GM12878 (cell line): ENCODE results near the gene PIGV. TPM values are rescaled to one million over a fixed set of nuclear protein-coding genes. Genes with fewer than 3 reads are reported as not detected.
A peak's percentile ranks its signal among the peaks of the same experiment; 100 is the strongest.

Source experiments
- ATF7 ChIP-seq: fragments of 450-650 bp; IDR thresholded peaks from 2 replicates; pipeline ENCODE4 v1.6.1; 2016; ENCODE audit warnings: low read depth, mild to moderate bottlenecking
- BCLAF1 ChIP-seq: fragments of 450-650 bp; IDR thresholded peaks from 2 replicates; pipeline ENCODE4 v1.6.1; 2017; ENCODE audit warnings: antibody characterized with exemption, mild to moderate bottlenecking, moderate library complexity
- CEBPB ChIP-seq, 2 experiments: fragments of 150-350 bp in 1 of 2; IDR thresholded peaks; 2 replicates each; pipeline ENCODE4 v1.6.1; 2012 to 2014; ENCODE audit warnings: low read depth in 2 of 2, low read length in 2 of 2, borderline replicate concordance in 1 of 2, inconsistent platforms in 1 of 2
- CREB1 ChIP-seq: IDR thresholded peaks from 2 replicates; pipeline ENCODE4 v1.6.1; 2012; ENCODE audit warnings: low read depth, mild to moderate bottlenecking, inconsistent platforms
- HCFC1 ChIP-seq: fragments of 150-350 bp; IDR thresholded peaks from 2 replicates; pipeline ENCODE4 v1.6.1; 2014; ENCODE audit warnings: low read length
- LARP7 ChIP-seq: fragments of 450-650 bp; IDR thresholded peaks from 2 replicates; pipeline ENCODE4 v1.6.1; 2017; ENCODE audit warnings: mild to moderate bottlenecking
- MAX ChIP-seq: IDR thresholded peaks from 2 replicates; pipeline ENCODE4 v1.6.1; 2012; ENCODE audit warnings: low read depth, low read length, improper control_type of control experiment
- MXI1 ChIP-seq: fragments of 150-350 bp; IDR thresholded peaks from 2 replicates; pipeline ENCODE4 v1.6.1; 2011; ENCODE audit warnings: low read depth, mild to moderate bottlenecking, inconsistent platforms, low read length, improper control_type of control experiment
- MYC ChIP-seq: IDR thresholded peaks from 2 replicates; pipeline ENCODE4 v1.6.1; 2011; ENCODE audit warnings: mild to moderate bottlenecking, low read length, moderate library complexity, inconsistent platforms; ENCODE audit not compliant: insufficient read depth, insufficient replicate concordance, insufficient read length, severe bottlenecking
- POLR2AphosphoS2 ChIP-seq: IDR thresholded peaks from 2 replicates; pipeline ENCODE4 v1.6.1; 2011; ENCODE audit warnings: low read depth, mild to moderate bottlenecking, low read length, improper control_type of control experiment, moderate library complexity
- SKIL ChIP-seq: fragments of 450-650 bp; IDR thresholded peaks from 2 replicates; pipeline ENCODE4 v1.6.1; 2017; ENCODE audit warnings: mild to moderate bottlenecking, low read depth, inconsistent platforms; ENCODE audit not compliant: poor library complexity, severe bottlenecking
- SREBF1 ChIP-seq: IDR thresholded peaks from 2 replicates; pipeline ENCODE4 v1.6.1; 2012; ENCODE audit warnings: mild to moderate bottlenecking, low read length
- SRF ChIP-seq, 2 experiments: IDR thresholded peaks; 2 replicates each; pipeline ENCODE4 v1.6.1; 2011; ENCODE audit warnings: low read depth in 2 of 2, low read length in 2 of 2, mild to moderate bottlenecking in 1 of 2, moderate library complexity in 1 of 2
- TBL1XR1 ChIP-seq: IDR thresholded peaks from 2 replicates; pipeline ENCODE4 v1.6.1; 2012; ENCODE audit warnings: low read depth, low read length, improper control_type of control experiment
- TCF12 ChIP-seq: IDR thresholded peaks from 2 replicates; pipeline ENCODE4 v1.6.1; 2011; ENCODE audit warnings: low read depth, mild to moderate bottlenecking, low read length
- polyA plus RNA-seq, 11 experiments: library from polyadenylated mRNA; depleted of rRNA in 4 of 11; unstranded in 6 of 11; stranded (reverse) in 5 of 11; fragments of >200 nt; fragmentation: Nextera tagmentation in 4 of 11; fragmentation: Illumina TruSeq in 1 of 11; extraction: Ambion mirVana in 4 of 11; extraction: Trizol in 1 of 11; gene quantifications; 1 replicate in 1 of 11; 2 replicates in 10 of 11; pipeline versions ENCODE4 v1.2.1 to v1.2.3, GENCODE V29; 2011 to 2016; ENCODE audit warnings: inconsistent platforms in 2 of 11, missing spikeins in 2 of 11, low read depth in 1 of 11
- total RNA-seq, 4 experiments: library from RNA; depleted of rRNA in 3 of 4; stranded (reverse); fragments of >200 nt in 3 of 4; fragmentation: Illumina TruSeq in 1 of 4; extraction: Trizol in 1 of 4; gene quantifications; 2 replicates each; pipeline versions ENCODE4 v1.2.1 to v1.2.3, GENCODE V29; 2013 to 2021
- TF ChIP-seq, protein P1 (sequence below): fragments of 450-650 bp; IDR thresholded peaks from 2 replicates; pipeline ENCODE4 v1.6.1; 2017; ENCODE audit warnings: mild to moderate bottlenecking, moderate library complexity

Gene PIGV
- total and polyA plus RNA-seq, 10 of the 15 experiments (the other 5 are each of a cell fraction or from before 2014, with no cell fraction given) = 8.8 to 18.1 (median 11.9) TPM

- TF ChIP-seq SKIL = peak; percentile 57
- TF ChIP-seq LARP7 = peak; percentile 60
- no peak for TF ChIP-seq CEBPB (IDR thresholded peaks at IDR 0.05; ENCODE audit: borderline replicate concordance in 1 of 2, low read depth in 2 of 2, low read length in 2 of 2)
- TF ChIP-seq TCF12 = no peak
- TF ChIP-seq, protein P1, sequence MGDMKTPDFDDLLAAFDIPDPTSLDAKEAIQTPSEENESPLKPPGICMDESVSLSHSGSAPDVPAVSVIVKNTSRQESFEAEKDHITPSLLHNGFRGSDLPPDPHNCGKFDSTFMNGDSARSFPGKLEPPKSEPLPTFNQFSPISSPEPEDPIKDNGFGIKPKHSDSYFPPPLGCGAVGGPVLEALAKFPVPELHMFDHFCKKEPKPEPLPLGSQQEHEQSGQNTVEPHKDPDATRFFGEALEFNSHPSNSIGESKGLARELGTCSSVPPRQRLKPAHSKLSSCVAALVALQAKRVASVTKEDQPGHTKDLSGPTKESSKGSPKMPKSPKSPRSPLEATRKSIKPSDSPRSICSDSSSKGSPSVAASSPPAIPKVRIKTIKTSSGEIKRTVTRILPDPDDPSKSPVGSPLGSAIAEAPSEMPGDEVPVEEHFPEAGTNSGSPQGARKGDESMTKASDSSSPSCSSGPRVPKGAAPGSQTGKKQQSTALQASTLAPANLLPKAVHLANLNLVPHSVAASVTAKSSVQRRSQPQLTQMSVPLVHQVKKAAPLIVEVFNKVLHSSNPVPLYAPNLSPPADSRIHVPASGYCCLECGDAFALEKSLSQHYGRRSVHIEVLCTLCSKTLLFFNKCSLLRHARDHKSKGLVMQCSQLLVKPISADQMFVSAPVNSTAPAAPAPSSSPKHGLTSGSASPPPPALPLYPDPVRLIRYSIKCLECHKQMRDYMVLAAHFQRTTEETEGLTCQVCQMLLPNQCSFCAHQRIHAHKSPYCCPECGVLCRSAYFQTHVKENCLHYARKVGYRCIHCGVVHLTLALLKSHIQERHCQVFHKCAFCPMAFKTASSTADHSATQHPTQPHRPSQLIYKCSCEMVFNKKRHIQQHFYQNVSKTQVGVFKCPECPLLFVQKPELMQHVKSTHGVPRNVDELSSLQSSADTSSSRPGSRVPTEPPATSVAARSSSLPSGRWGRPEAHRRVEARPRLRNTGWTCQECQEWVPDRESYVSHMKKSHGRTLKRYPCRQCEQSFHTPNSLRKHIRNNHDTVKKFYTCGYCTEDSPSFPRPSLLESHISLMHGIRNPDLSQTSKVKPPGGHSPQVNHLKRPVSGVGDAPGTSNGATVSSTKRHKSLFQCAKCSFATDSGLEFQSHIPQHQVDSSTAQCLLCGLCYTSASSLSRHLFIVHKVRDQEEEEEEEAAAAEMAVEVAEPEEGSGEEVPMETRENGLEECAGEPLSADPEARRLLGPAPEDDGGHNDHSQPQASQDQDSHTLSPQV = no peak; the same call in 1 of the 2 replicates
- no peak for TF ChIP-seq HCFC1
- TF ChIP-seq MXI1 = no peak
- no peak for TF ChIP-seq POLR2AphosphoS2
- TF ChIP-seq SREBF1 = no peak
- TF ChIP-seq ATF7 = 0 out of 2 replicates have a peak, but pooled peaks have one; percentile 26
- TF ChIP-seq TBL1XR1 = no peak
- TF ChIP-seq MYC = no peak
- no peak for TF ChIP-seq BCLAF1
- TF ChIP-seq SRF (IDR thresholded peaks at IDR 0.05; ENCODE audit: low read depth in 2 of 2, low read length in 2 of 2) = no peak
- TF ChIP-seq CREB1 = peak; percentile 48; the same call in 1 of the 2 replicates
- TF ChIP-seq MAX = no peak
Observed at GRCh38 chr1:26788836-26789611, 1.3 kb downstream of the PIGV start (continued).
